GM23338 (cell line): ENCODE results near the gene DTNBP1. TPM values are rescaled to one million over a fixed set of nuclear protein-coding genes. Genes with fewer than 3 reads are reported as not detected.

Source experiments
- ATAC-seq: fragments of 200-7000 bp; cut with Tn5 transposase; 3 replicates; pipeline ENCODE4 v1.9.1; 2020
- DNase-seq: peaks from one replicate; pipeline ENCODE4 v3.0.0-alpha.2; 2015; ENCODE audit warnings: low spot score
- H2AFZ ChIP-seq: fragments of 200-600 bp; sonication (generic); 2 replicates; pipeline ENCODE4 v1.8.0; 2016; ENCODE audit warnings: antibody characterized with exemption, mild to moderate bottlenecking, moderate library complexity
- H3F3A ChIP-seq: fragments of 200-600 bp; sonication (generic); replicated peaks from 2 replicates; pipeline ENCODE4 v1.8.0; 2017; ENCODE audit warnings: antibody characterized with exemption, mixed run types, low read depth
- H3K27ac ChIP-seq: fragments of 200-600 bp; sonication (generic); 2 replicates; pipeline ENCODE4 v1.6.1; 2016; ENCODE audit warnings: low read depth
- H3K27me3 ChIP-seq: fragments of 200-600 bp; sonication (generic); 2 replicates; pipeline ENCODE4 v1.8.0; 2016; ENCODE audit warnings: mild to moderate bottlenecking, mixed run types, moderate library complexity; ENCODE audit not compliant: insufficient read depth
- H3K36me3 ChIP-seq: fragments of 200-600 bp; sonication (generic); 2 replicates; pipeline ENCODE4 v1.8.0; 2016; ENCODE audit warnings: mild to moderate bottlenecking; ENCODE audit not compliant: insufficient read depth
- H3K4me1 ChIP-seq: fragments of 200-600 bp; sonication (generic); 2 replicates; pipeline ENCODE4 v1.8.0; 2016; ENCODE audit warnings: mild to moderate bottlenecking, moderate library complexity; ENCODE audit not compliant: insufficient read depth
- H3K4me2 ChIP-seq: fragments of 200-600 bp; sonication (generic); 2 replicates; pipeline ENCODE4 v1.7.1; 2017; ENCODE audit warnings: mixed run types
- H3K4me3 ChIP-seq: fragments of 200-600 bp; sonication (generic); 2 replicates; pipeline ENCODE4 v1.6.1; 2016; ENCODE audit warnings: mixed run types
- H3K79me2 ChIP-seq: fragments of 200-600 bp; sonication (generic); replicated peaks from 2 replicates; pipeline ENCODE4 v1.8.0; 2017; ENCODE audit warnings: mild to moderate bottlenecking; ENCODE audit not compliant: insufficient read depth
- H3K9me2 ChIP-seq: fragments of 200-600 bp; sonication (generic); 2 replicates; pipeline ENCODE4 v1.8.0; 2017; ENCODE audit not compliant: insufficient read depth
- H4K20me1 ChIP-seq: fragments of 200-600 bp; sonication (generic); replicated peaks from 2 replicates; pipeline ENCODE4 v1.8.0; 2017; ENCODE audit warnings: mild to moderate bottlenecking; ENCODE audit not compliant: insufficient read depth
- H3K27ac Mint-ChIP-seq: 2 replicates; pipeline ENCODE4 v1.8.0; 2020; ENCODE audit warnings: inconsistent platforms, mild to moderate bottlenecking, moderate library complexity, mixed read lengths
- H3K27me3 Mint-ChIP-seq: 3 replicates; pipeline ENCODE4 v1.8.0; 2022; ENCODE audit warnings: low read depth, mild to moderate bottlenecking, moderate library complexity, mixed read lengths, inconsistent platforms; ENCODE audit not compliant: insufficient read depth, poor library complexity
- H3K36me3 Mint-ChIP-seq: 3 replicates; pipeline ENCODE4 v1.8.0; 2021; ENCODE audit warnings: low read depth, mild to moderate bottlenecking, inconsistent platforms, moderate library complexity, mixed read lengths
- H3K4me1 Mint-ChIP-seq: 3 replicates; pipeline ENCODE4 v1.8.0; 2020; ENCODE audit warnings: mild to moderate bottlenecking, inconsistent platforms, mixed read lengths
- H3K4me3 Mint-ChIP-seq: 3 replicates; pipeline ENCODE4 v1.8.0; 2021; ENCODE audit warnings: moderate library complexity, mild to moderate bottlenecking, inconsistent platforms, mixed read lengths
- H3K9me3 Mint-ChIP-seq: 3 replicates; pipeline ENCODE4 v1.8.0; 2020; ENCODE audit warnings: moderate library complexity, mild to moderate bottlenecking, inconsistent platforms, mixed read lengths
- EZH2 ChIP-seq: fragments of 200-600 bp; sonication (generic); IDR thresholded peaks from one replicate; pipeline ENCODE4 v1.8.0; 2017; ENCODE audit warnings: antibody characterized with exemption, mild to moderate bottlenecking, low read depth; ENCODE audit not compliant: unreplicated experiment
- EZH2phosphoT487 ChIP-seq: fragments of 200-600 bp; sonication (generic); IDR thresholded peaks from one replicate; pipeline ENCODE4 v1.8.1; 2018; ENCODE audit warnings: antibody characterized with exemption; ENCODE audit not compliant: unreplicated experiment
- JUNB ChIP-seq: IDR thresholded peaks from one replicate; pipeline ENCODE4 v1.6.1; 2016; ENCODE audit warnings: antibody characterized with exemption; ENCODE audit not compliant: unreplicated experiment
- NANOG ChIP-seq: IDR thresholded peaks from 2 replicates; pipeline ENCODE4 v1.6.1; 2016; ENCODE audit warnings: antibody characterized with exemption, borderline replicate concordance
- ZNF114 ChIP-seq: fragments of 250-450 bp; sonication (Bioruptor Pico); IDR thresholded peaks from 2 replicates; pipeline ENCODE4 v1.5.0; 2020; ENCODE audit warnings: mild to moderate bottlenecking, moderate library complexity
- ZNF331 ChIP-seq: fragments of 250-450 bp; sonication (Bioruptor Pico); IDR thresholded peaks from 2 replicates; pipeline ENCODE4 v1.5.0; 2020; ENCODE audit warnings: low read depth, mild to moderate bottlenecking, moderate library complexity
- polyA plus RNA-seq: library from polyadenylated mRNA; unstranded; fragments of >200 nt; fragmentation: Nextera tagmentation; extraction: Ambion mirVana; gene quantifications from 2 replicates; pipeline ENCODE4 v1.2.1, GENCODE V29; 2016
- total RNA-seq: library from RNA; depleted of rRNA; stranded (reverse); fragments of >200 nt; shearing (Covaris generic); gene quantifications from 2 replicates; pipeline ENCODE4 v1.2.3, GENCODE V29; 2014
- TF ChIP-seq, protein P1 (sequence below): IDR thresholded peaks from one replicate; pipeline ENCODE4 v1.6.1; 2018; ENCODE audit warnings: antibody characterized with exemption; ENCODE audit not compliant: unreplicated experiment
- TF ChIP-seq, protein P2 (sequence below): IDR thresholded peaks from 2 replicates; pipeline ENCODE4 v1.6.1; 2016; ENCODE audit warnings: antibody characterized with exemption
- TF ChIP-seq, protein P3 (sequence below): fragments of 250-450 bp; sonication (Bioruptor Pico); IDR thresholded peaks from 2 replicates; pipeline ENCODE4 v1.5.0; 2020; ENCODE audit warnings: mild to moderate bottlenecking, moderate library complexity

Gene DTNBP1
- total and polyA plus RNA-seq, 2 experiments from 2014 or later, result 12.1 to 20.1 TPM

DNA sequence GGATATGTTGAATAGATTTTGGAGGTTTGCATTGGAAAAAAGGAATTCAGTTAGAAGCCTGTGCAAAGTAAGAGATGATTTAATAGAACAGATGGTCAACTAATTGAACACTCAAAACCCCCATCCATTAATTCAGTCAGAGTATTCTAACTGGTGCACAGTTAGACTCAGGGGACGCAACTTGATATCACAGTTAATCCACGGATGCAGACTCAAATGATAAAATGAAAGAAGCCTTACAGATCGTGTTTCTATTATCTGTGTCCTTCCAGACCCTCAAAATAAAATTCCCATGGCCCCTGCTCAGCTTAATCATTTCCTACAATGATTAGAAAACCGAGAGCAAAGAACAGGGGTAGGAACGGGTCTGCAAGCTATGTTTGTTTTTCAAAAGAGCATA is 45.4 kb upstream of the DTNBP1 start:
- Mint-ChIP-seq H3K27ac (no peak overlapping the region), H3K4me3 (no peak overlapping the region), H3K9me3 (peaks cover 5% of the 10 kb centered on the region; the same call in 2 of the 3 replicates), H3K4me1 (0 out of 3 replicates have a peak, but pooled peaks cover 2% of the 10 kb centered on the region), H3K27me3 (peaks cover 6% of the 10 kb centered on the region), H3K36me3 (0 out of 3 replicates have a peak, but pooled peaks cover 2% of the 10 kb centered on the region)
- Histone ChIP-seq H2AFZ (no peak overlapping the region), H3K79me2 (no peaks in the 10 kb centered on the region), H3K4me3 (no peak overlapping the region), H4K20me1 (no peaks in the 10 kb centered on the region), H3K27me3 (no peaks in the 10 kb centered on the region), H3K4me2 (no peak overlapping the region), H3K9me2 (0 out of 2 replicates have a peak, but pooled peaks cover 3% of the 10 kb centered on the region), H3K27ac (no peak overlapping the region), H3K36me3 (no peaks in the 10 kb centered on the region), H3K4me1 (no peaks in the 10 kb centered on the region), H3F3A (no peaks in the 10 kb centered on the region)
- no peak for DNase-seq
- TF ChIP-seq NANOG (no peak), JUNB (no peak), ZNF331 (CRISPR knock-in tag) (no peak), EZH2phosphoT487 (no peak), ZNF114 (no peak)
- TF ChIP-seq, protein P1, sequence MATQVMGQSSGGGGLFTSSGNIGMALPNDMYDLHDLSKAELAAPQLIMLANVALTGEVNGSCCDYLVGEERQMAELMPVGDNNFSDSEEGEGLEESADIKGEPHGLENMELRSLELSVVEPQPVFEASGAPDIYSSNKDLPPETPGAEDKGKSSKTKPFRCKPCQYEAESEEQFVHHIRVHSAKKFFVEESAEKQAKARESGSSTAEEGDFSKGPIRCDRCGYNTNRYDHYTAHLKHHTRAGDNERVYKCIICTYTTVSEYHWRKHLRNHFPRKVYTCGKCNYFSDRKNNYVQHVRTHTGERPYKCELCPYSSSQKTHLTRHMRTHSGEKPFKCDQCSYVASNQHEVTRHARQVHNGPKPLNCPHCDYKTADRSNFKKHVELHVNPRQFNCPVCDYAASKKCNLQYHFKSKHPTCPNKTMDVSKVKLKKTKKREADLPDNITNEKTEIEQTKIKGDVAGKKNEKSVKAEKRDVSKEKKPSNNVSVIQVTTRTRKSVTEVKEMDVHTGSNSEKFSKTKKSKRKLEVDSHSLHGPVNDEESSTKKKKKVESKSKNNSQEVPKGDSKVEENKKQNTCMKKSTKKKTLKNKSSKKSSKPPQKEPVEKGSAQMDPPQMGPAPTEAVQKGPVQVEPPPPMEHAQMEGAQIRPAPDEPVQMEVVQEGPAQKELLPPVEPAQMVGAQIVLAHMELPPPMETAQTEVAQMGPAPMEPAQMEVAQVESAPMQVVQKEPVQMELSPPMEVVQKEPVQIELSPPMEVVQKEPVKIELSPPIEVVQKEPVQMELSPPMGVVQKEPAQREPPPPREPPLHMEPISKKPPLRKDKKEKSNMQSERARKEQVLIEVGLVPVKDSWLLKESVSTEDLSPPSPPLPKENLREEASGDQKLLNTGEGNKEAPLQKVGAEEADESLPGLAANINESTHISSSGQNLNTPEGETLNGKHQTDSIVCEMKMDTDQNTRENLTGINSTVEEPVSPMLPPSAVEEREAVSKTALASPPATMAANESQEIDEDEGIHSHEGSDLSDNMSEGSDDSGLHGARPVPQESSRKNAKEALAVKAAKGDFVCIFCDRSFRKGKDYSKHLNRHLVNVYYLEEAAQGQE, result no peak
- TF ChIP-seq, protein P2, sequence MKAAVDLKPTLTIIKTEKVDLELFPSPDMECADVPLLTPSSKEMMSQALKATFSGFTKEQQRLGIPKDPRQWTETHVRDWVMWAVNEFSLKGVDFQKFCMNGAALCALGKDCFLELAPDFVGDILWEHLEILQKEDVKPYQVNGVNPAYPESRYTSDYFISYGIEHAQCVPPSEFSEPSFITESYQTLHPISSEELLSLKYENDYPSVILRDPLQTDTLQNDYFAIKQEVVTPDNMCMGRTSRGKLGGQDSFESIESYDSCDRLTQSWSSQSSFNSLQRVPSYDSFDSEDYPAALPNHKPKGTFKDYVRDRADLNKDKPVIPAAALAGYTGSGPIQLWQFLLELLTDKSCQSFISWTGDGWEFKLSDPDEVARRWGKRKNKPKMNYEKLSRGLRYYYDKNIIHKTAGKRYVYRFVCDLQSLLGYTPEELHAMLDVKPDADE, result no peak
- no peak for ATAC-seq

DNA sequence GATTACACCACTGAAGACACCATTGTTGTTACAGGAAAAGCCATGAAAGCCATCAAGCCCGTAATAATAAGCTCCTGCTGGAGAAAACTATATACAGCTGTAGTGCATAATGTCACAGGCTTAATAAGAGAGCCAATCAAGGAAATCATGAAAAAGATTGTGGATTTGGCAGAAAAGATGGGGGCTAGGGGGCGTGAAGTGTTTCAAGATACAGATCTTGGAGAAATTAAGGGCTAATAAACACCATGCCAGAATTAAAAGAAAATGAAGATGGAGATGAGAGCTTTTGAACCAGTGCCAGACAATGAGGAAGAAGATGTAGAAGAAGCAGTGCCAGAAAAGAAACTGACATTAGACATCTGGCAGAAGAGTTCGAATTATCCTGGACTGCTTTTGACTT is 43.2 kb upstream of the DTNBP1 start:
- Histone ChIP-seq H2AFZ (no peak overlapping the region), H3K4me1 (no peaks in the 10 kb centered on the region), H3K27me3 (no peaks in the 10 kb centered on the region), H3K4me3 (no peak overlapping the region), H4K20me1 (no peaks in the 10 kb centered on the region), H3K79me2 (no peaks in the 10 kb centered on the region), H3K9me2 (0 out of 2 replicates have a peak, but pooled peaks cover 3% of the 10 kb centered on the region), H3F3A (no peaks in the 10 kb centered on the region), H3K36me3 (no peaks in the 10 kb centered on the region), H3K4me2 (no peak overlapping the region), H3K27ac (no peak overlapping the region)
- H3K27me3 Mint-ChIP-seq, result peaks cover 4% of the 10 kb centered on the region
- H3K36me3 Mint-ChIP-seq, result 0 out of 3 replicates have a peak, but pooled peaks cover 3% of the 10 kb centered on the region
- DNase-seq, result no peak
- H3K9me3 Mint-ChIP-seq, result peaks cover 6% of the 10 kb centered on the region; the same call in 1 of the 3 replicates
- no peaks in the 10 kb centered on the region for H3K4me1 Mint-ChIP-seq
- no peak for ATAC-seq
- H3K4me3 Mint-ChIP-seq, result no peak overlapping the region
- no peak overlapping the region for H3K27ac Mint-ChIP-seq
- TF ChIP-seq EZH2, result no peak
- TF ChIP-seq, protein P3, sequence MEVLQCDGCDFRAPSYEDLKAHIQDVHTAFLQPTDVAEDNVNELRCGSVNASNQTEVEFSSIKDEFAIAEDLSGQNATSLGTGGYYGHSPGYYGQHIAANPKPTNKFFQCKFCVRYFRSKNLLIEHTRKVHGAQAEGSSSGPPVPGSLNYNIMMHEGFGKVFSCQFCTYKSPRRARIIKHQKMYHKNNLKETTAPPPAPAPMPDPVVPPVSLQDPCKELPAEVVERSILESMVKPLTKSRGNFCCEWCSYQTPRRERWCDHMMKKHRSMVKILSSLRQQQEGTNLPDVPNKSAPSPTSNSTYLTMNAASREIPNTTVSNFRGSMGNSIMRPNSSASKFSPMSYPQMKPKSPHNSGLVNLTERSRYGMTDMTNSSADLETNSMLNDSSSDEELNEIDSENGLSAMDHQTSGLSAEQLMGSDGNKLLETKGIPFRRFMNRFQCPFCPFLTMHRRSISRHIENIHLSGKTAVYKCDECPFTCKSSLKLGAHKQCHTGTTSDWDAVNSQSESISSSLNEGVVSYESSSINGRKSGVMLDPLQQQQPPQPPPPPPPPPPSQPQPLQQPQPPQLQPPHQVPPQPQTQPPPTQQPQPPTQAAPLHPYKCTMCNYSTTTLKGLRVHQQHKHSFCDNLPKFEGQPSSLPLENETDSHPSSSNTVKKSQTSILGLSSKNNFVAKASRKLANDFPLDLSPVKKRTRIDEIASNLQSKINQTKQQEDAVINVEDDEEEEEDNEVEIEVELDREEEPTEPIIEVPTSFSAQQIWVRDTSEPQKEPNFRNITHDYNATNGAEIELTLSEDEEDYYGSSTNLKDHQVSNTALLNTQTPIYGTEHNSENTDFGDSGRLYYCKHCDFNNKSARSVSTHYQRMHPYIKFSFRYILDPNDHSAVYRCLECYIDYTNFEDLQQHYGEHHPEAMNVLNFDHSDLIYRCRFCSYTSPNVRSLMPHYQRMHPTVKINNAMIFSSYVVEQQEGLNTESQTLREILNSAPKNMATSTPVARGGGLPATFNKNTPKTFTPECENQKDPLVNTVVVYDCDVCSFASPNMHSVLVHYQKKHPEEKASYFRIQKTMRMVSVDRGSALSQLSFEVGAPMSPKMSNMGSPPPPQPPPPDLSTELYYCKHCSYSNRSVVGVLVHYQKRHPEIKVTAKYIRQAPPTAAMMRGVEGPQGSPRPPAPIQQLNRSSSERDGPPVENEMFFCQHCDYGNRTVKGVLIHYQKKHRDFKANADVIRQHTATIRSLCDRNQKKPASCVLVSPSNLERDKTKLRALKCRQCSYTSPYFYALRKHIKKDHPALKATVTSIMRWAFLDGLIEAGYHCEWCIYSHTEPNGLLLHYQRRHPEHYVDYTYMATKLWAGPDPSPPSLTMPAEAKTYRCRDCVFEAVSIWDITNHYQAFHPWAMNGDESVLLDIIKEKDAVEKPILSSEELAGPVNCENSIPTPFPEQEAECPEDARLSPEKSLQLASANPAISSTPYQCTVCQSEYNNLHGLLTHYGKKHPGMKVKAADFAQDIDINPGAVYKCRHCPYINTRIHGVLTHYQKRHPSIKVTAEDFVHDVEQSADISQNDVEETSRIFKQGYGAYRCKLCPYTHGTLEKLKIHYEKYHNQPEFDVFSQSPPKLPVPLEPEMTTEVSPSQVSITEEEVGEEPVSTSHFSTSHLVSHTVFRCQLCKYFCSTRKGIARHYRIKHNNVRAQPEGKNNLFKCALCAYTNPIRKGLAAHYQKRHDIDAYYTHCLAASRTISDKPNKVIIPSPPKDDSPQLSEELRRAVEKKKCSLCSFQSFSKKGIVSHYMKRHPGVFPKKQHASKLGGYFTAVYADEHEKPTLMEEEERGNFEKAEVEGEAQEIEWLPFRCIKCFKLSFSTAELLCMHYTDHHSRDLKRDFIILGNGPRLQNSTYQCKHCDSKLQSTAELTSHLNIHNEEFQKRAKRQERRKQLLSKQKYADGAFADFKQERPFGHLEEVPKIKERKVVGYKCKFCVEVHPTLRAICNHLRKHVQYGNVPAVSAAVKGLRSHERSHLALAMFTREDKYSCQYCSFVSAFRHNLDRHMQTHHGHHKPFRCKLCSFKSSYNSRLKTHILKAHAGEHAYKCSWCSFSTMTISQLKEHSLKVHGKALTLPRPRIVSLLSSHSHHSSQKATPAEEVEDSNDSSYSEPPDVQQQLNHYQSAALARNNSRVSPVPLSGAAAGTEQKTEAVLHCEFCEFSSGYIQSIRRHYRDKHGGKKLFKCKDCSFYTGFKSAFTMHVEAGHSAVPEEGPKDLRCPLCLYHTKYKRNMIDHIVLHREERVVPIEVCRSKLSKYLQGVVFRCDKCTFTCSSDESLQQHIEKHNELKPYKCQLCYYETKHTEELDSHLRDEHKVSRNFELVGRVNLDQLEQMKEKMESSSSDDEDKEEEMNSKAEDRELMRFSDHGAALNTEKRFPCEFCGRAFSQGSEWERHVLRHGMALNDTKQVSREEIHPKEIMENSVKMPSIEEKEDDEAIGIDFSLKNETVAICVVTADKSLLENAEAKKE (CRISPR knock-in tag), result no peak
- no peak for TF ChIP-seq EZH2phosphoT487
